HepG2 (cell line): Measurements from ENCODE around the gene PSKH1. TPM values are rescaled to one million over a fixed set of nuclear protein-coding genes. Genes with fewer than 3 reads are reported as not detected.
A peak's percentile ranks its signal among the peaks of the same experiment; 100 is the strongest.

Source experiments
- CENPX ChIP-seq: sonication (generic); formaldehyde crosslinking; IDR thresholded peaks from 2 replicates; pipeline ENCODE4 v1.9.0; 2021; ENCODE audit warnings: mild to moderate bottlenecking, missing genetic modification reagents, moderate library complexity
- GRHL1 ChIP-seq: sonication (generic); formaldehyde crosslinking; conservative IDR thresholded peaks from 2 replicates; pipeline ENCODE4 v1.8.0; 2022; ENCODE audit warnings: missing genetic modification reagents
- HNF1A ChIP-seq, 2 experiments: sonication (generic) in 1 of 2; formaldehyde crosslinking in 1 of 2; IDR thresholded peaks; 2 replicates each; pipeline versions ENCODE4 v1.4.0 to v1.6.1; 2016 to 2020; ENCODE audit warnings: borderline replicate concordance in 1 of 2, low read depth in 1 of 2, mild to moderate bottlenecking in 1 of 2, missing genetic modification reagents in 1 of 2
- KLF11 ChIP-seq: IDR thresholded peaks from 2 replicates; pipeline ENCODE4 v1.6.1; 2016; ENCODE audit warnings: missing compliant biosample characterization
- NFYC ChIP-seq: IDR thresholded peaks from 2 replicates; pipeline ENCODE4 v1.6.1; 2016; ENCODE audit warnings: missing genetic modification reagents, missing compliant biosample characterization
- PRPF4 ChIP-seq: fragments of 200-400 bp; formaldehyde crosslinking; IDR thresholded peaks from 2 replicates; pipeline ENCODE4 v1.6.1; 2016; ENCODE audit warnings: low read length, low read depth; ENCODE audit not compliant: poor library complexity, severe bottlenecking
- RBM39 ChIP-seq: fragments of 200-400 bp; formaldehyde crosslinking; IDR thresholded peaks from one replicate; pipeline ENCODE4 v1.6.1; 2018; ENCODE audit warnings: antibody characterized with exemption, mild to moderate bottlenecking, low read depth, low read length; ENCODE audit not compliant: poor library complexity, severe bottlenecking
- SOX13 ChIP-seq, 3 experiments: fragments of 450-650 bp in 1 of 3; sonication (generic) in 1 of 3; formaldehyde crosslinking in 1 of 3; IDR thresholded peaks in 2 of 3; conservative IDR thresholded peaks in 1 of 3; 2 replicates each; pipeline versions ENCODE4 v1.5.0 to v1.6.1; 2016 to 2020; ENCODE audit warnings: antibody characterized with exemption in 1 of 3, mild to moderate bottlenecking in 1 of 3, missing compliant biosample characterization in 1 of 3, missing genetic modification reagents in 1 of 3, moderate library complexity in 1 of 3
- TRIM24 ChIP-seq: sonication (generic); formaldehyde crosslinking; IDR thresholded peaks from 2 replicates; pipeline ENCODE4 v1.8.0; 2022; ENCODE audit warnings: mild to moderate bottlenecking, missing genetic modification reagents
- ZFP36L1 ChIP-seq: sonication (generic); formaldehyde crosslinking; IDR thresholded peaks from 2 replicates; pipeline ENCODE4 v1.8.0; 2022; ENCODE audit warnings: mild to moderate bottlenecking, missing genetic modification reagents, moderate library complexity
- ZNF460 ChIP-seq: sonication (generic); formaldehyde crosslinking; IDR thresholded peaks from 2 replicates; pipeline ENCODE4 v1.5.1; 2020; ENCODE audit warnings: missing genetic modification reagents, mild to moderate bottlenecking, borderline replicate concordance
- ZNF737 ChIP-seq: sonication (generic); formaldehyde crosslinking; IDR thresholded peaks from 2 replicates; pipeline ENCODE4 v1.5.0; 2020; ENCODE audit warnings: missing genetic modification reagents, mild to moderate bottlenecking, borderline replicate concordance
- polyA plus RNA-seq, 8 experiments: library from polyadenylated mRNA; depleted of rRNA in 3 of 8; stranded (reverse) in 7 of 8; unstranded in 1 of 8; fragments of >200 nt; fragmentation: Illumina TruSeq in 4 of 8; extraction: Trizol in 4 of 8; gene quantifications; 2 replicates each; pipeline versions ENCODE4 v1.2.1 to v1.2.3, GENCODE V29; 2011 to 2016; ENCODE audit warnings: low read depth in 4 of 8, missing spikeins in 1 of 8, mixed read lengths in 1 of 8; ENCODE audit not compliant: insufficient read depth in 1 of 8
- total RNA-seq, 5 experiments: library from RNA; depleted of rRNA; stranded (reverse); fragments of >200 nt; fragmentation: Illumina TruSeq; extraction: Trizol; gene quantifications; 2 replicates each; pipeline ENCODE4 v1.2.3, GENCODE V29; 2016; ENCODE audit warnings: low read depth in 1 of 5
- TF ChIP-seq, protein P1 (sequence below): sonication (generic); formaldehyde crosslinking; IDR thresholded peaks from 2 replicates; pipeline ENCODE4 v1.4.0; 2020; ENCODE audit warnings: mild to moderate bottlenecking, missing genetic modification reagents
- TF ChIP-seq, protein P2 (sequence below): sonication (generic); formaldehyde crosslinking; IDR thresholded peaks from 2 replicates; pipeline ENCODE4 v1.4.0; 2020; ENCODE audit warnings: missing genetic modification reagents

The PSKH1 gene
- total and polyA plus RNA-seq, 2 of the 13 experiments (the other 11 are each of a cell fraction or from before 2014, with no cell fraction given): 8.4 to 19.1 TPM

DNA sequence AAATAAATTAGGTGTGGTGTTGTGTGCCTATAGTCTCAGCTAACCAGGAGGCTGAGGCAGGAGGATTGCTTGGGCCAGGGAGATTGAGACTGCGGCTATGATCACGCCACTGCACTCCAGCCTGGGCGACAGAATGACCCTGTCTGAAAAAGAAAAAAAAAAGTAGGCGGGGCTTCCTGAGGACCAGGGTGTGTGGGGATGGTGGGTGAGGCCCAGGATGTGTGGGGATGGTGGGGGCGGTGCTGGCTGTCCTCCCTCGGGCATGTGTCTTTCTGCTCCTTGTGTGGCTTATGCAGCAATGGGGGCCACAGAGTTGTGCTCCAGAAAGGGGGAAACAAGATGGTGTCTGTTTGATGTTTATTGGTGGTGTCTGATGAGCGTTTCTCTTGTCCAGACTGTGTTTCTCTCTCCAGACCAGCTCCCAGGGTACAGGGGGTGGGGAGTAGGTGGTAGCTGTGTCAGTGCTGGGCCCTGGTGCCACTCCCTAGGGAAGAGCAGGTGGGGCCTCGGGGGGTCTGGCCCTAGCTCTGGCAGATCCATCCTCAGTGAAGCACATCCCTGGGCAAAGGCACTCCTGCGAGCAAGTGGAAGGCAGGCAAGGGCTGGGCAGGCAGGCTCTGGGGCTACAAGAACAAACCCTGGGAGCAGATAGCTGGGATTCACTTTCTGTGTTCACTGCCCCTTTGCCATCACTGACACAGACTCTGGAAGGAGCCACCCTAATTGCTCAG, 48.6 kb downstream of the PSKH1 start (continued):
- TF ChIP-seq RBM39 (no peak), PRPF4 (no peak), HNF1A (IDR thresholded peaks at IDR 0.05; ENCODE audit: low read depth) (no peak), HNF1A (CRISPR knock-in tag; IDR thresholded peaks at IDR 0.05; ENCODE audit: borderline replicate concordance) (no peak), ZNF460 (CRISPR knock-in tag) (no peak), KLF11 (CRISPR knock-in tag) (no peak), ZNF737 (no peak), SOX13 (IDR thresholded peaks at IDR 0.05) (no peak), SOX13 (CRISPR knock-in tag; conservative IDR thresholded peaks at IDR 0.05 in 1 of 2, IDR thresholded peaks at IDR 0.05 in 1 of 2) (no peak), GRHL1 (CRISPR knock-in tag) (no peak), TRIM24 (CRISPR knock-in tag) (no peak), CENPX (no peak), NFYC (CRISPR knock-in tag) (no peak), ZFP36L1 (no peak)
- TF ChIP-seq, protein P1, sequence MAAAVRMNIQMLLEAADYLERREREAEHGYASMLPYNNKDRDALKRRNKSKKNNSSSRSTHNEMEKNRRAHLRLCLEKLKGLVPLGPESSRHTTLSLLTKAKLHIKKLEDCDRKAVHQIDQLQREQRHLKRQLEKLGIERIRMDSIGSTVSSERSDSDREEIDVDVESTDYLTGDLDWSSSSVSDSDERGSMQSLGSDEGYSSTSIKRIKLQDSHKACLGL (CRISPR knock-in tag): 0 out of 2 replicates have a peak, but pooled peaks have one; percentile 58
- TF ChIP-seq, protein P2, sequence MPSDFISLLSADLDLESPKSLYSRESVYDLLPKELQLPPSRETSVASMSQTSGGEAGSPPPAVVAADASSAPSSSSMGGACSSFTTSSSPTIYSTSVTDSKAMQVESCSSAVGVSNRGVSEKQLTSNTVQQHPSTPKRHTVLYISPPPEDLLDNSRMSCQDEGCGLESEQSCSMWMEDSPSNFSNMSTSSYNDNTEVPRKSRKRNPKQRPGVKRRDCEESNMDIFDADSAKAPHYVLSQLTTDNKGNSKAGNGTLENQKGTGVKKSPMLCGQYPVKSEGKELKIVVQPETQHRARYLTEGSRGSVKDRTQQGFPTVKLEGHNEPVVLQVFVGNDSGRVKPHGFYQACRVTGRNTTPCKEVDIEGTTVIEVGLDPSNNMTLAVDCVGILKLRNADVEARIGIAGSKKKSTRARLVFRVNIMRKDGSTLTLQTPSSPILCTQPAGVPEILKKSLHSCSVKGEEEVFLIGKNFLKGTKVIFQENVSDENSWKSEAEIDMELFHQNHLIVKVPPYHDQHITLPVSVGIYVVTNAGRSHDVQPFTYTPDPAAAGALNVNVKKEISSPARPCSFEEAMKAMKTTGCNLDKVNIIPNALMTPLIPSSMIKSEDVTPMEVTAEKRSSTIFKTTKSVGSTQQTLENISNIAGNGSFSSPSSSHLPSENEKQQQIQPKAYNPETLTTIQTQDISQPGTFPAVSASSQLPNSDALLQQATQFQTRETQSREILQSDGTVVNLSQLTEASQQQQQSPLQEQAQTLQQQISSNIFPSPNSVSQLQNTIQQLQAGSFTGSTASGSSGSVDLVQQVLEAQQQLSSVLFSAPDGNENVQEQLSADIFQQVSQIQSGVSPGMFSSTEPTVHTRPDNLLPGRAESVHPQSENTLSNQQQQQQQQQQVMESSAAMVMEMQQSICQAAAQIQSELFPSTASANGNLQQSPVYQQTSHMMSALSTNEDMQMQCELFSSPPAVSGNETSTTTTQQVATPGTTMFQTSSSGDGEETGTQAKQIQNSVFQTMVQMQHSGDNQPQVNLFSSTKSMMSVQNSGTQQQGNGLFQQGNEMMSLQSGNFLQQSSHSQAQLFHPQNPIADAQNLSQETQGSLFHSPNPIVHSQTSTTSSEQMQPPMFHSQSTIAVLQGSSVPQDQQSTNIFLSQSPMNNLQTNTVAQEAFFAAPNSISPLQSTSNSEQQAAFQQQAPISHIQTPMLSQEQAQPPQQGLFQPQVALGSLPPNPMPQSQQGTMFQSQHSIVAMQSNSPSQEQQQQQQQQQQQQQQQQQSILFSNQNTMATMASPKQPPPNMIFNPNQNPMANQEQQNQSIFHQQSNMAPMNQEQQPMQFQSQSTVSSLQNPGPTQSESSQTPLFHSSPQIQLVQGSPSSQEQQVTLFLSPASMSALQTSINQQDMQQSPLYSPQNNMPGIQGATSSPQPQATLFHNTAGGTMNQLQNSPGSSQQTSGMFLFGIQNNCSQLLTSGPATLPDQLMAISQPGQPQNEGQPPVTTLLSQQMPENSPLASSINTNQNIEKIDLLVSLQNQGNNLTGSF (CRISPR knock-in tag): no peak
